HG03095 (cell line): ENCODE data around the gene PRF1.
"Not testable (repeated sequence)": the region's sequence is repeated elsewhere in the genome, so short reads cannot be mapped to it uniquely, and the experiment has no call there.

Experiments used
- ATAC-seq: cut with Tn5 transposase; IDR thresholded peaks from one replicate; pipeline ENCODE4 v1.9.1; 2021; ENCODE audit warnings: moderate library complexity; ENCODE audit not compliant: unreplicated experiment

Gene PRF1

DNA sequence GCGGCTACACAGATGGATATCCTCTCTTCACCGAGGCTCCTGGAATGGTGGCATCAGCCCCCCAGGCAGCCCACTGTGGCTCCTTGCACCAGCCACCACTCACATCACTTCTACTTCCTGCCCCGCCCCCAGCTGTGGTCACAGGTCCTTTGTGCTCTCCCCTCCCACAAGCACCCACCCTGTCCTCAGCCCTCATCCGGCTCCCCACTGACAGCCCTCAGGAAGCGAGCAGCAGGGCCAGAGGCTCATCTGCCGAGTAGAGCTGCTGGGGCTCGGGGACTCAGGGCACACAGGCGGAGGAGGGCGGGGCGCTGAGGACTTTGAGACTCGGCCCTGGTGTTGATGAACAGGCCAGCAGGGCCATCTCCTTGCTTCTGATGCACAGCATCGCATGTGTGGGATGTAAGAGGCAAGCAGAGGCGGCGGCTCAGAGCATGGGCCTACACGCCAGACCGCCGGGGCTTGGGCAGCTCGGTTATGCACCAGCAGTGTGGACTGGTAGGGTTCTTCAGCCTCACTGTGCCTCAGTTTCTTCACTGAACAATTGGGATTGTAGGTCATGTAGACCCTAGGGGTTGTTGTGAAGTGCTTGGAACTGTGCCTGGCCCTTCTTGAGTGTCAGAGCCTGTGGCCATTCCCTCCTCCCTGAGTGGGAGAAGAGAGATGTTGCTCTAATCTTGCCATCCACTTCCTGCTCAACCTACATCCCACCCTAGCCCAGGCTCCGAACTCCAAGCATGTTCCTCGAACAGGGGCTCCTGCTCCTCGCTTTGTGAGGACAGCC is at the start of gene PRF1:
PRF1 (minus strand) TSS at position 77 of the 784 bp plus-strand sequence. CDS start 1,839 bp downstream, outside the sequence.
- no peak for ATAC-seq

DNA sequence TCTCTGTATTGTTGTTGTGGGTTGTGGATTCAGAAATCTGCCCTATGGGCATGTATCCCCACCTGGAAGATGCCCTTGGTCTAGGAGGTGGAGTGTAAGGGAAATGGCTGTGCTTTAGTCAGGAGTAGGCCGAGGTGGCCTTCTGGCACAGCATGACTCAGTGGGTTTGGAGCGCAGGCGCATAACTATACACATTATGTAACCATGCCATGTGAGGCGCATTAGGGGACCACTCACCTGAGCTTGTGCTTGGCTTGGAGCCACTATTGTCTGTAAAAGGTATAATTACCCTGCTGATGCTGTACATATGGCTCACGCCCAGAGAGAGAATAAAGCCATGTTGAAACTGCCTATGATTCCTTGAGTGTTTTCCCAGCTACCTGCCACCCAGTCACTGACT is 49.1 kb upstream of the PRF1 start:
- ATAC-seq = no peak

DNA sequence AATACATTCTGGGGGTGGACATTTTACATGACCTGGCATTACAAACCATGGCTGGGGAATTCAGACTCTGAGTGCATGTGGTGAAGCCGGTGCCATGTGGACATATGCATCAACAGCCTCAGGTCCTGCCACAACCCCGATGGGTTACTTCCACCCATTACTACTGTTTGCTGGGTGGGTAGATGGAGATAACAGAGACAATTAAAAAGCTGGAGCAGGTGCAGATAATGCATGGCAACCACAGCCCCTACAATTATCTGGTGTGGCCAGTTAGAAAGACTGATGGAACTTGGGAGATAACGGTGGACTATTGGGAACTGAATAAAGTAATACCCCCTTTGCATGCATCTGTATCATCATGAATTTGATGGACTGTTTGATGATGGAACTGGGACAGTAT is 48.2 kb upstream of the PRF1 start:
- ATAC-seq = no peak

DNA sequence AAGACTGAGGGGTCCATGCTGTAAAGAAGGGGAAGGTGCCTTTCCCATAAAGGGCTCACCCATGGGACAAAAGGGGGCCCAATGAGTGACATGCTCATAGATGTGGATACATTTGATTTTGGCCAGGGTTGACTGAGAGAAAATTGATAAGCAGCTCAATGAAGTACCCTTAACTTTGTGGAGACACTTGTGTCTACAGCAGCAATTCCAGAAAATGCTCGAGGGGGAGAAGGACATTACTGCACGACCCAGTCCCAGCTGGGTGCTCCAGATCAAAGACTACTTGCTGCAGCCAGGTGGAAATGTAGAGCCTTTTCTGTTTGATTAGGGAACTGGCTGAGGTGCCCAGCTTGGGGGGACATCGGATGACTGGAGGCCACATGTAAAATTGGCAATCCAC is 47.6 kb upstream of the PRF1 start:
- ATAC-seq = no peak

DNA sequence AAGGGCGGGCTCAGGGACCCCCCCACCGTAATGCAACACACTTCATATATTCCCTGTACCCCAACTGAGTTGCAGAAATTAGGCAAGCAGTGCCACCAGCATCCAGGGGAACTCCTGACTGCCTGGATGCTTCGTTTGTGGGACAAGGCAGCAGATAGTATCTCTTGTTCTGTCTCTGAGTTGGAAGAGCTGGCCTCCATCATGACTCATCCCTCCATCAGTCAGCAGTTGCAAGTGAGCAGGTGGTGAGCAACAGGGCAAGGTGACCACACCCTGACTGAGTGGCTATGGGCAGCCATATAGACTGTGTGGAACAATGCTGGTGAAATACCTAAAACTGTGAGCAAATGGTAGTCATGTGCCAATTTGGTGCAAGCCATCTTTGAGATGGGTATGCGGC is 47.0 kb upstream of the PRF1 start:
- ATAC-seq = no peak

DNA sequence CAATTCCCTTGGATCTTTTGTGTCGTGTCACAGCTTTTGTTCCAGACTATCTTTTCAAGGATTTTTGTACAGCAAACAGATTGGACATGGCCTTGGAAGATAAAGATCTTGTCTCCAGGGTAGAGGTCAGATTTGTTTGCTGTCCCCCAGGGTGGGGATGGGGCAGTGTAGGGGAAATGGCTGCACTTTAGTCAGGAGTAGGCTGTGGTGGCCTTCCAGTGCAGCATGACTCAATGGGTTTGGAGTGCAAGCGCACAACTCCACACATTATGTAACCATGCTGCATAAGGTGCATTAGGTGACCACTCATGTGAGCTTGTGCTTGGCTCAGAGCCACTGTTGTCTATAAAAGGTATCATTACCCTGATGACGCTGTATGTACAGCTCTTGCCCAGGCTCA is 45.9 kb upstream of the PRF1 start:
- no peak for ATAC-seq

DNA sequence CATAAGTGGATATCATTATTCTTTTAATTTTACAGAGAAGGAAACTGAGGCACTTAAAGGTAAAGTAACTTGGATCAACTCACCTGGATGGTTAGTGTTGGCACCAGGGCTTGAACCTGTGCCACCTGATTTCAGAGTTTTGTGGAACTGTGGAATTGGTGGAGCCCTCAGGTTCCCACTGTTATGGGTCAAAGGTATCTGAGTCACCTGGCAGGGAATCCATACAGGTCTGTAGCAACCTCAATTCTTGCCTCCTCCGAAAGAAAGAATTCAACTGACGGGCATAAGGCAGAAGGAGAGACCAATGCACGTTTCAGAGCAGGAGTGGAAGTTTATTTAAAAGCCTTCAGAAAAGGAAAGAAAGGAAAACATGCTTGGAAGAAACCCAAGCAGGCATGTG is 44.5 kb upstream of the PRF1 start:
- no peak for ATAC-seq

DNA sequence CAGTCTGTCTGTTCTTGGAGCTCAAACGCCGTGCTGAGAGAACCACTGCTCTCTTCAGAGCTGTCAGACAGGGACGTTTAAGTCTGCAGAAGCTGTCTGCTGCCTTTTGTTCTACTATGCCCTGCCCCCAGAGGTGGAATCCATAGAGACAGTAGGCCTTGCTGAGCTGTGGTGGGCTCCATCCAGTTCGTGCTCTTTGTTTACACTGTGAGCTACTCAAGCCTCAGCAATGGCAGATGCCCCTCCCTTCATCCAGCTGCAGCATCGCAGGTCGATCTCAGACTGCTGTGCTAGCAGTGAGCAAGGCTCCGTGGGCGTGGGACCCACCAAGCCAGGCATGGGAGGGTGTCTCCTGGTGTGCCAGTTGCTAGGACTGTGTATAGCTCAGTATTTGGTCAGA is 42.4 kb upstream of the PRF1 start:
- ATAC-seq = not testable (repeated sequence)

DNA sequence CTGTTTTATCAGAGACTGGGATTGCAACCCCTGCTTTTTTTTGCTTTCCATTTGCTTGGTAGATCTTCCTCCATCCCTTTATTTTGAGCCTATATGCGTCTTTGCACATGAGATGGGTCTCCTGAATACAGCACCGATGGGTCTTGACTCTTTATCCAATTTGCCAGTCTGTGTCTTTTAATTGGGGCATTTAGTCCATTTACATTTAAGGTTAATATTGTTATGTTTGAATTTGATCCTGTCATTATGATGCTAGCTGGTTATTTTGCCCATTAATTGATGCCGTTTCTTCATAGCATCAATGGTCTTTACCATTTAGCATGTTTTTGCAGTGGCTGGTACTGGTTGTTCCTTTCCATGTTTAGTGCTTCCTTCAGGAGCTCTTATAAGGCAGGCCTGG is 40.7 kb upstream of the PRF1 start:
- ATAC-seq = not testable (repeated sequence)

DNA sequence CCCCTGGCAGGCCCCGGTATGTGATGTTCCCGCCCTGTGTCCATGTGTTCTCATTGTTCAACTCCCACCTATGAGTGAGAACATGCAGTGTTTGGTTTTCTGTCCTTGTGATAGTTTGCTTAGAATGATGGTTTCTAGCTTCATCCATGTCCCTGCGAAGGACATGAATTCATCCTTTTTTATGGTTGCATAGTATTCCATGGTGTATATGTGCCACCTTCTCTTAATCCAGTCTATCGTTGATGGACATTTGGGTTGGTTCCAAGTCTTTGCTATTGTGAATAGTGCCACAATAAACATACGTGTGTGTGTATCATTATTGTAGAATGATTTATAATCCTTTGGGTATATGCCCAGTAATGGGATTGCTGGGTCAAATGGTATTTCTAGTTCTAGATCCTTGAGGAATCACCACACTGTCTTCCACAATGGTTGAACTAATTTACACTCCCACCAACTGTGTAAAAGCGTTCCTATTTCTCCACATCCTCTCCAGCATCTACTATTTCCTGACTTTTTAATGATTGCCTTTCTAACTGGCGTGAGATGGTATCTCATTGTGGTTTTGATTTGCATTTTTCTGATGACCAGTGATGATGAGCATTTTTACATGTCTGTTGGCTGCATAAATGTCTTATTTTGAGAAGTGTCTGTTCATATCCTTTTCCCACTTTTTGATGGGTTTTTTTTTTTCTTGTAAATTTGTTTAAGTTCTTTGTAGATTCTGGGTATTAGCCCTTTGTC is 37.3 kb upstream of the PRF1 start:
- not testable (repeated sequence) for ATAC-seq

DNA sequence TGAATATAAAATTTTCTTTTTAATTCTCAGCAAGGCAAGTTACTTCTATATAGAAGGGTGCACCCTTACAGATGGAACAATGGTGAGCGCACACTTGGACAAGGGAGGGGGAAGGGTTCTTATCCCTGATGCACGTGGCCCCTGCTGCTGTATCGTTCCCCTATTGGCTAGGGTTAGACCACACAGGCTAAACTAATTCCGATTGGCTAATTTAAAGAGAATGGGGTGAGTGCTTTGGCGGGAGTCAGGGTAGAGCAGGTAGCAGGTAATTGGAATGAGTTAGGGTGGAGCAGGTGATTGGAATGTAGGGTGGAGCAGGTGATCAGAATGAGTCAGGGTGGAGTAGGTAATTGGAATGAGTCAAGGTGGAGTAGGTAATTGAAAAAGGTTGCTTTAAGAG is 32.0 kb upstream of the PRF1 start:
- not testable (repeated sequence) for ATAC-seq

DNA sequence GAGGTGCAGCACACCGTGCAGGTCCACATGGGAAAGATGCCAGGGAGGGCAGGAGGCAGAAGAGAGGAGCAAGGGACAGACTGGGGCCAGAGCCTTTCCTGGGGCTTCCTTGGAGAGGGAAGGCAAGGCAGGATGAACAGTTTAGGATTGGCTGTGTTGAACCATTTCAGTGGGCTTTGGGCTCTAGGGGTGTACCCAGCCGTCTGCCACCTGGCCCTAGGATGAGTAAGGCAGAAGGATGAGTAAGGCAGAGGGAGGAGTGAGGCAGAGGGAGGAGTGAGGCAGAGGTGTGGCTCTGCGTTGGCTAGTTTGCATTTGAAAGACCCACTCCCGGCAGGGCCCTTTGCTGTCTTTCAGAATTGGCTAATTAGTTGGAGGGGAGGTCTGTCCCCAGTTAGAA is 31.5 kb upstream of the PRF1 start:
- no peak for ATAC-seq

DNA sequence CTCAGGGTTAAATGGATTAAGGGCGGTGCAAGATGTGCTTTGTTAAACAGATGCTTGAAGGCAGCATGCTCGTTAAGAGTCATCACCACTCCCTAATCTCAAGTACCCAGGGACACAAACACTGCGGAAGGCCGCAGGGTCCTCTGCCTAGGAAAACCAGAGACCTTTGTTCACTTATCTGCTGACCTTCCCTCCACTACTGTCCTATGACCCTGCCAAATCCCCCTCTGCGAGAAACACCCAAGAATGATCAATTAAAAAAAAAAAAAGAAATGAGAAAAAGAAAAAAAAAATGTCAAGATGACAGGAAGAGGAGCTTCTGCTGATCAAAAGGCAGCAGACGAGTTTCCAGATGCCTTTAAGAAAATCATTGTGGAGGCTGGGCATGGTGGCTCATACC is 29.2 kb upstream of the PRF1 start:
- not testable (repeated sequence) for ATAC-seq

DNA sequence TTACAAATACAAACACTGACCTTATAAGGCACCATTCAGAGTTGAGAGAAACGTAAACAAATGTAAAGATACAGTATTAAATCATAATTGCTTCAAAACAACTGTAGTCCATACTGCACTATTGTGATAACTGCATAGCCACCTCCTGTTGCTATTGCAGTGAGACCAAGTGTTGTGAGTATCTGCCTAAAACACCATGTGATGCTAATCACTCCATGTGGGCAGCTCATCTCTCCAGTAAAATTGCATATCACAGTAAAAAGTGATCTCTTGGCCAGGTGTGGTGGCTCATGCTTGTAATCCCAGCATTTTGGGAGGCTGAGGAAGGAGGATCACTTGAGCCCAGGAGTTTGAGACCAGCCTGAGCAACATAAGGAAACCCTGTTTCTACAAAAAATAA is 26.8 kb upstream of the PRF1 start:
- ATAC-seq = no peak

DNA sequence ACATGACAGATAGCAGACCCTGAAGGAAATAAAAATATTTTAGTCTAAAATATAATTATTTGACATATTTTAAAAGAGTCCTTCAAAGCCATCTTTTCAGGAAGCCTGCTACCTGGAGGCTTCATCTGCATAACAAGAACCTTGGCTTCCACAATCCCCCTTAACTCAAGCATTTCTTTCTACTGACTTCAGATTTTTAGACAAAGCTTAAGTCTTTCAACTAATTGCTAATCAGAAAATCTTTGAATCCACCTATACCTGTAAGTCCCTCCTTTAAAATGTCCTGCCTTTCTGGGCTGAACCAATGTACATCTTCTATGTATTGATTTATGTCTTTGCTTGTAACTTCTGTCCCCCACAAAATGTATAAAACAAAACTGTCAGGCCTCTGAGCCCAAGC is 23.5 kb upstream of the PRF1 start:
- ATAC-seq = no peak

DNA sequence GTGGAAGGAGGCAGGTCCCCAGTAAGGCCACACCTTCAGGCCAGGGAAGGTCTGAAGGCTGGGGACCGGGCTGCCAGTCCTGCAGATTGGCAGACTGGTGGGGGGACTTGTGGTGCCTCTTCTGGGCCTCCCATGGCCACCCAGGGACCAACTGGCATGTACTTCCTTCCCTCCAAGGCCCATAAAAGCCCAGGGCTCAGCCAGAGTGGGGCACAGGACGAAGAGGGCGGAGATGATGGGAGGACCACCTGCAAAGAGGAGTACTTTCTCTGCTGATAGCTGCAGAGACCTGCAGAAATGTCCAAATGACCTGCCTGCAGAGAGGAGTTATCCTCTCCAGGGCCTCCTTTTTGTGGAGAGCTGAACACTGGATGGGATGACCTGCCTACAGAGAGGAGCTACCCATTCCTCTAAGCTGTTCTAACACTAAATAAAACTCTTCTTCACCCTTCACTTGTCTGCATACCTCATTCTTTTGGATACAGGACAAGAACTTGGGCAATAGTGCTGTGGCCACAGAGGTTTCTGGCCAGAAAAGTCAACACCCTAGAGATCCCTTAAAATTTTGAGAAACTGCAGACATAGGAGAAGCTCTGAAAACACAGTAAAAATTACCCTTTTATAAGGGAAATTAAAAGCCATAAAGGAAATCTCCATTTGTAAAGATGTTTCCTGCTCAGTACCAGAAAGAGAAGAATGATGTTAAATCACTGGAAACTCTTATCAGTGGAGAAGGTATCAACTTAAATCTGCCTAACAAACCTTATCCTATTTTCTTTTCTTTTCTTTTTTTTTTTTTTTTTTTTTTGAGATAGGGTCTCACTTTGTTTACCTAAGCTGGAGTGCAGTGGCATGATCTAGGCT is 20.7 kb upstream of the PRF1 start:
- no peak for ATAC-seq

DNA sequence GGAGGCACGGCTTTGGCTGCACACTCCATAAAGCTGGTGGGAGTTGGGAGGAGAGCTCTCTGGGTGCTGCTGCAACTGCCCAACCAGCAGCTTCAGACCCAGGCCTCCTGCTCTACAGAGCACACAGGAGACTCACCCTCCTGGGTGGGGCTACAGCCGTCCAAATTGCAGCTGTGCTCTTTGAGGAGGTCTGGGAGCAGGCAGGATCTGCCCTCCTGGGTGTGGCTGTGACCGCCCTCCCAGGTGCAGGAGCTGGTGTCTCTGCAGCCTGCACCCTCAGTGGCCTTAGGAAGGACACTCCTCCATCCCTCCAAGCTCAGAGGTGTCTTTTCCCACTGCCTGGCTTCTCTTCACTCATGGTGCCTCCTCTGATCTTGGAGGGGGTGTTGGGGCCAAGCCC is 20.0 kb upstream of the PRF1 start:
- ATAC-seq = no peak

DNA sequence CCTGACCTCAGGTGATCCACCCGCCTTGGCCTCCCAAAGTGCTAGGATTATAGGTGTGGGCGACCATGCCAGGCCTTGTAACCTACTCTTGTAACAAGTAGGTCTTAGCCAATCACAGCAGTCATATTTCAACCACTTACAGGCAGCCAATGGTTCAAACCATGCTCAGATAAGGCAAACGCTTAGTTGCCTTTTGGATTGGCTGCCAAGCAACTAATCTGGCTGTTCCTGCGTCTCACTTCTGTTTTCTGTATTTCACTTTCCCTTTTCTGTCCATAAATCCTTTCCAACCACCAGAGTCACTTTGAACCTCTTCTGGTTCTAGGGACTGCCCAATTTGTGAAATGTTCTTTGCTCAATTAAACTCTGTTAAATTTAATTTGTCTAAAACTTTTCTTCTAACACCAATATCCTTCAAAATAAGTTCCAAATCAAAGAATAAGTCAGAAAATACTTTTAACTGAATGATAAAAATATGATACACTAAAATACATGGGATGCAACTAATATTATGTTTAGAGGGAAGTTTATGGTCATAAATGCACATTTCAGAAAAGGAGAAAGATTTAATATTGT is 19.1 kb upstream of the PRF1 start:
- no peak for ATAC-seq

DNA sequence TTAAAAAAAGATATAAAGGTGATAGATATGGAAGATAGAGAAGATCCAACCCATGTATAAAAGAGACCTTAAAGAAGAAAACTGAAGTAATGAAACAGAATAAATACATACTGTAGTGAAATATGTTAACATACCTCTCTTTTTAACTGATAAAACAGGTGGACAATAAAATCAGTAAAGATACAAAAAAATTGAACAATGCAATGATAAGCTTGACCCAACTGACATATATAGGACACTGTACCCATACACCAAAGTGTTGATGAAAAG is 17.4 kb upstream of the PRF1 start:
- no peak for ATAC-seq

DNA sequence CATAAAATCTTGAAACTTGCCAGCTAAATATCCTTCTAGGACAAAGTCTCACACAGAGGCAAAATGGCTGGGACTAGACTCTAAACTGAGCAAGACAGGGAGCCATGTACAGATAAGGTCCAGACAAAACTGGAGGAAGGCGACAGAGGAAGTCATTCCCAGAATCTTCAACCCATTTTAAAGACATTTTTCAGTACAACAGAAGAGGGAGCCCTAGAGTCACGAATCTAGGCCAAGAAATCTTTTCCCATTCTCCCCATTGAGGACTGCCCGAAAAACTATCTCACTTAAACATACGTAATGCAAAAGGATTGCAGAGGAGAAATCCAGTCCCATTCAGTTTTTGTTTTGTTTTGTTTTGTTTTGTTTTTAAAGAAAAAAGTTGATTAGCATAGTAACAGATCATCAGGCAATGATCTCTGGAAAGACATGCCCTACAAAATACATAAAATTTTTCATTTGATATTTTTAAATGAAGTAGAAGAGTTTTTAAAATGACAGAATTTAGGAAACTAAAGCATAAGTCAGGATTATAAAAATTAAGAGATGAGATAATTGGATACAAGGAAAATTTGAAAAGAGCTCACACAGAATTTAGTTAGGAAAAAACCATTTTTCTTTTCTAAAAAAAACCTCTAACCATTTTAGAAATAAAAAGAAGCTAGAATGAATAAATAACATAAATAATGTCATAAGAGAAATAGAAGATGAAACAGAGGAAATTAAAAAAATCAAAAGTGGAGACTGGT is 16.9 kb upstream of the PRF1 start:
- ATAC-seq = no peak

DNA sequence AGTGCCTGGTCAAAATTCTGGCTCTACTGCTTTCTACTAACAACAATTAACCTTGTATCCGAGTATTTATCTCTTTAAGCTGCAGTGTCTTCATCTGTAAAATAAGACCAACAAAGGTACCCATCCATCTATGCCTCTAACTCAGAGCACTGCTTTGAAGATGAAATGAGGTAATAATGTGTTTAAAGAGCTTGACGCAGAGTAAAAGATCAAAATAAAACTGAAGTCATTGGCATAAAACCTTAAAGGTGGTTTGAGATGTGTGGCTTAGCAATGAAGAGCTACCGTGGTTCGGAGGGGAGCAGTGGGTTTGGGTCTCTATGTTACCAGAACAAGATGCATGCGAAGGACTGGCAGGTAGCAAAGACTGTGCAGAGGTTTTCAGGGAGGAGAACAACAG is 16.1 kb upstream of the PRF1 start:
- ATAC-seq = no peak
